Spinal cord (tissue), 10 donors: ENCODE data around the gene PACRG. TPM values are rescaled to one million over a fixed set of nuclear protein-coding genes. Genes with fewer than 3 reads are reported as not detected.

Experiments
- DNase-seq, 6 donors: peaks; one replicate each; pipeline versions ENCODE4 v3.0.0 to v3.0.0-alpha.2; 2013 to 2015; ENCODE audit warnings: low spot score in 6 of 6, low read depth in 4 of 6
- H3K27ac ChIP-seq: one replicate; pipeline ENCODE4 v1.5.1; 2013; ENCODE audit warnings: low read depth, low read length, control low read depth
- H3K27me3 ChIP-seq: one replicate; pipeline ENCODE4 v1.6.1; 2013; ENCODE audit warnings: low read length; ENCODE audit not compliant: control insufficient read depth, insufficient read depth
- H3K36me3 ChIP-seq: one replicate; pipeline ENCODE4 v1.6.1; 2013; ENCODE audit warnings: low read length; ENCODE audit not compliant: control insufficient read depth, insufficient read depth
- H3K4me1 ChIP-seq: one replicate; pipeline ENCODE4 v1.6.1; 2013; ENCODE audit warnings: low read length; ENCODE audit not compliant: control insufficient read depth, insufficient read depth
- H3K4me3 ChIP-seq: one replicate; pipeline ENCODE4 v1.5.1; 2013; ENCODE audit warnings: low read depth, low read length, control low read depth
- H3K9me3 ChIP-seq: one replicate; pipeline ENCODE4 v1.6.1; 2013; ENCODE audit warnings: low read length; ENCODE audit not compliant: control insufficient read depth, insufficient read depth
- WGBS: methylation state at CpG from one replicate; pipeline ENCODE4 v1.1.5; 2013; ENCODE audit warnings: missing lambda C conversion rate; ENCODE audit not compliant: insufficient coverage; 5-methylcytosine and 5-hydroxymethylcytosine counted together
- polyA plus RNA-seq, 2 donors: library from polyadenylated mRNA; unstranded; fragments of 120-200 nt; gene quantifications; one replicate each; pipeline ENCODE4 v1.2.1, GENCODE V29; 2013; ENCODE audit not compliant: insufficient read length in 2 of 2
- total RNA-seq, 2 donors: library from RNA; depleted of rRNA in 1 of 2; stranded (reverse); fragments of 120-200 nt in 1 of 2; fragments of >200 nt in 1 of 2; gene quantifications; one replicate each; pipeline versions ENCODE4 v1.2.3 to v1.2.4, GENCODE V29; 2013 to 2014
- donor health status: healthy.

Gene PACRG
- total and polyA plus RNA-seq, 4 donors, result 9.5 to 21.2 (median 17.8) TPM

DNA sequence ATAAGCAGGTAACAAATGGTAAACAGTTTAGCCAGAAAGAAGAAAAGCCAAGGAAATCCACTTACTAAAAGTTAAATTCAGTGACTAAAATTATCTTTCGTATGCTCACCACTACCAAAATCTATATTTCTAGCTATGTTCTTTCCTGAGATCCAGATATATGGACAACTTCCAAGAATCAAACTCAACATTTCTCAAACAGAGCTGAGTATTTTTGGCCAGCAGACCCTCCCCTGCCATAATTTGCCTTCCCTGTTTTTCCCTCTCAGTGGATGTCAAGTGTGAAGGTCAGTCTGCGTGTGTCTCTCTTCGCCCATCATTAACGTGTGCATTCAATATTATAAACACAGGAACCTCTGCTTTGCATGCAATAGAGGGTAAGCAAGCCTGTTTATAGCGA is 42.2 kb upstream of the PACRG start:
- H3K27ac ChIP-seq, result no peak overlapping the region
- 100% methylated on average over 1 of the region's 5 CpGs for WGBS
- no peaks in the 10 kb centered on the region for H3K9me3 ChIP-seq
- no peaks in the 10 kb centered on the region for H3K4me1 ChIP-seq
- no peak overlapping the region for H3K4me3 ChIP-seq
- no peaks in the 10 kb centered on the region for H3K36me3 ChIP-seq
- H3K27me3 ChIP-seq, result no peaks in the 10 kb centered on the region
- no peak for DNase-seq

DNA sequence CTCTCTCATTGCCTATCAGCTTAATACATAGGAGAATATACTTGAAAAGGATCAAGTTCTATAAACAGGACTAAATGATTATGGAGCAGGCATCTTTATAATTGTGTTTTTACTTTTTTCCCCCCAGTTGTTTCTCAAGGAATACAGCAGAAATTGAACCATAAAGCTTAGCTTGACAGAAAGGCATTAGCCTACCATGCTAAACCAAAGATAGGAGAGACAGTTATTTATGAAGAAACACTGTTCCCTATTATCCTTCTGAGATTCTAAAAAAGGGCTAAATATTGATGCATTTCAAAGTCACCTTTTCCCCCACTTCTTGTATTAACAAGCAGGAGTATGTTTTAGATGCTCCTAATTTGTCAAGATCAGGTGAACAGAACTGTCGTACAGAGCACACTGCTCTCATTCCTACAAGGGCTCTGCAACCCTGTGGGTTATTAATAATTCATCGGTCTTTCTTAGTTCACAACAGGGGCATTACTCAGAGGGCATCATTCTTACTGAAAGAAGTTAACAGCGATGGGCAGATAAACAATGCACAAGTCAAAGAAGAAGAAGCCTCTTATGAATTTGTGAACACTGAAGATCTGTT is 38.9 kb upstream of the PACRG start:
- Histone ChIP-seq H3K27ac (no peak overlapping the region), H3K27me3 (no peaks in the 10 kb centered on the region), H3K4me3 (no peak overlapping the region), H3K9me3 (no peaks in the 10 kb centered on the region), H3K36me3 (no peaks in the 10 kb centered on the region), H3K4me1 (no peaks in the 10 kb centered on the region)
- DNase-seq, result peak in 1 of 6 donors; percentile 61
- WGBS, result no CpG with 5 or more reads among the region's 3 CpGs

DNA sequence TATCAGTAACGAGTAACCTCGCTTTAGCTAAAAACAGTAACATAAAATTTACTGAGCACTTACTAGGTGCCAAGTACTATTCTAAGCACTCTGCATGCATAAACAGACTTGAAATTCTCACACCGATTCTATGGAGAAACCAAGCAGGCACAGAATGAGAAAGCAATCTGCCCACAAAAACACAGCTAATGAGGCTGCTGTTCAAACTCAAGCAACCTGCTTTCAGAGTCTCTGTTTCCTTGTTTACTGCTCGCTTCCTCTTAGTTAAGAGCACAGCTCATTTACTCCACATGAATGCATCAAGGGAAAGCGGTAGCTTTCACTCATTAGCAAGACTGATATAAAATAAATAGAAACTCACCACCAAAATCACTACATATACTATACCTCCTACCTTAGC is 37.6 kb upstream of the PACRG start:
- DNase-seq, result peak in 1 of 6 donors; percentile 26
- H3K4me3 ChIP-seq, result no peak overlapping the region
- no peaks in the 10 kb centered on the region for H3K27me3 ChIP-seq
- WGBS, result 54% methylated on average over 3 of the region's 5 CpGs
- H3K9me3 ChIP-seq, result no peaks in the 10 kb centered on the region
- H3K36me3 ChIP-seq, result no peaks in the 10 kb centered on the region
- no peak overlapping the region for H3K27ac ChIP-seq
- no peaks in the 10 kb centered on the region for H3K4me1 ChIP-seq

DNA sequence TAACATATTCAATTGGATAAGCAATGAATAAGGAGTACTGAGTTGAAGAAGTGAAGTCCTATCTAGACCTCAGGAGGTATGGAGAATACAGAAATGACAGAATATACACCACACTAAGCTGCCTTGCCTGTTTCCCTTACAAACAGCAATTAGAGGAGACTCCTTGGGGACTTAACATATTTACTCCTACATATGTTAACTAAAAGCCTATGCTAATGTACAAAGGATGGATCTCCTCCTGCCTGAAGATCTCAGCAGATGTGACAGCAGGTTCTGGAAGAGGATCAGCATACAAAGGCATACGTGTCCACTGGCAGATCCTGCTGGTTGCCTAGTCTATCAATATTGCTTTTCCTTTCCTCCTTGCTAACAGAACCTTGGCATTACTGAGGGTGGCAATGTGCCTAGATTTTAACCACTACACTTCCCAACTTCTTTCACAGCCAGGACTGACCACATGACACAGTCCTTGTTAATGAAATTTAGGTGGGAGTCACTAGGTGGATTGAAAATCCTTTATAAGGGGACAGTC is 29.8 kb upstream of the PACRG start:
- Histone ChIP-seq H3K4me3 (no peak overlapping the region), H3K27ac (no peak overlapping the region), H3K36me3 (no peaks in the 10 kb centered on the region), H3K4me1 (no peaks in the 10 kb centered on the region), H3K27me3 (no peaks in the 10 kb centered on the region), H3K9me3 (no peaks in the 10 kb centered on the region)
- DNase-seq, result peak in 1 of 6 donors; percentile 15
- WGBS, result no CpG with 5 or more reads among the region's 1 CpG

DNA sequence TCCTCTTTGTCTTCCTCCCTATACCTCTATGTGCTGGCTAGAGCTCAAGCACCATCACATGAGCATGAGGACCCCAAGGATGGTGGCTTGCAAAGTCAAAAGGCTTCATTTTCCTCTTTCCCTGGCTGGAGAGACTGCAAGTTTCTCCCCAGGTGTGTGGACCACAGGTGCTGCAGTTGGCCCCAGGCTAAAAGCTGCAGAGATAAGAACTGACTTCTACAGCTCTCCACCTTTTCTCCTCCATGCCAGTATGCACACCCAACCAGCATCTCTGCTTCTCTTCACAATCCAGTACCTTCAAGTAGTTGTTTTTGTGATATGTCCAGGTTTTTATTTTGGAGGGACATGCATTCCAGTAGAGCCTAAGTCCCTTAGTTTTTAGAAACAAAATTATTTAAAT is 29.3 kb upstream of the PACRG start:
- H3K27ac ChIP-seq, result no peak overlapping the region
- DNase-seq, result no peak

DNA sequence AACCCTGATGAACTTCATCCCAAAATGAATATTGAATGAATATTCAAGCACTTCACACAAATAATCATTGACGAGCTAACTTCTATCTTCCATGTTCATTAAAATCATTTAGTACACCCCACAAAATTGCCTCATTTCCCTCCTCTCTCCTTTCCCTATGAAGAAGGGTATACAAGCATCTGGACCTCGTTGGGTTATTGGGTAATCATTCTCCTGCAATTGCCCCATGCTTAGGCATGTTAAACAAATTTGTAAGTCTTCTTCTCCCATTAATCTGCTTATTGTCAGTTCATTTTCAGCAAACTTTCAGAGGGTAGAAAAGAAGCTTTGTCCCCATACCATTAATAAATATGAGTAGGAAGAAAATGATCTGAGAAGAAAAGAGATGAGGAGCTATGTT is 27.8 kb upstream of the PACRG start:
- Histone ChIP-seq H3K27me3 (no peaks in the 10 kb centered on the region), H3K36me3 (no peaks in the 10 kb centered on the region), H3K4me1 (no peaks in the 10 kb centered on the region), H3K27ac (no peak overlapping the region), H3K4me3 (no peak overlapping the region), H3K9me3 (no peaks in the 10 kb centered on the region)
- WGBS, result 100% methylated on average over 1 of the region's 2 CpGs
- no peak for DNase-seq

More for the DNA sequence above, 29.3 kb upstream of the PACRG start:
- no peaks in the 10 kb centered on the region for H3K4me1 ChIP-seq
- H3K9me3 ChIP-seq, result no peaks in the 10 kb centered on the region
- H3K27me3 ChIP-seq, result no peaks in the 10 kb centered on the region
- no peak overlapping the region for H3K4me3 ChIP-seq
- H3K36me3 ChIP-seq, result no peaks in the 10 kb centered on the region

DNA sequence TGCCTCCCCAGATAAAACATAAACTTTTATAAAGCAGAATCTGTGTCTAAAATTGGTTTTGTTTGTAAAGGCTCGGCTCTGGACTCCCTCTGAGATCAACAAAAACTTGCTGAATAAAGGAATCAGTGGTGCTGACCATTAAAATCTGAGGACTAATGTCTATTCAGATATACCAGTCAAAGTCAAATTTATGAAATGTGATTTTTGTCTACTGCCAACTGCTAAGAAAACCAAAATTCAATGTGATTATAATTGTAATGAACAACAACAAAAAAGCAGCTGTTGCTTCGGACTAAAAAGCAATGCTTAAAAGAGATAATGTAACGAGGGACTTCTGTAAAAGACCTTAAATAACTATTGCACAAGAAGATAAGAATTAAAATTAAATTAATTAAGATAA is 26.8 kb upstream of the PACRG start:
- H3K4me1 ChIP-seq, result no peaks in the 10 kb centered on the region
- H3K9me3 ChIP-seq, result no peaks in the 10 kb centered on the region
- DNase-seq, result no peak
- H3K27me3 ChIP-seq, result no peaks in the 10 kb centered on the region
- H3K4me3 ChIP-seq, result no peak overlapping the region
- H3K36me3 ChIP-seq, result no peaks in the 10 kb centered on the region
- H3K27ac ChIP-seq, result no peak overlapping the region
- no CpG with 5 or more reads among the region's 3 CpGs for WGBS

DNA sequence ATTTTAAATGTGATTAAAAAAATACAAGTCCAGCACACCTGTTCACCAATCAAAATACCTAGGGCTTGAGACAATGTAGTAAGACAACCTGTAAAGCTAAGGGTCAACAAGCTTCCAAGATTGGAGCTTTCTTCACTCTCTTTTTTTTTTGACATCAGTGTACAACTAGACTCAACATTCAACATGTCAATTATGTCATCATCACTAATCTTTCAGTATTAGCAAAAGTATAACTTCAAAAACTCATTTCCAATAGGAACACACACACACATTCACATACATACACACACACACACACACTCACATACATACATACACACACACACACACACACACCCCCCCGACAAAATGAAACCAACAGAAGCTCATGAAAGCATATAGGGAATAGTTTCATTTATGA is 26.2 kb upstream of the PACRG start:
- Histone ChIP-seq H3K36me3 (no peaks in the 10 kb centered on the region), H3K4me1 (peaks cover 5% of the 10 kb centered on the region), H3K9me3 (no peaks in the 10 kb centered on the region), H3K4me3 (no peak overlapping the region), H3K27ac (no peak overlapping the region), H3K27me3 (no peaks in the 10 kb centered on the region)
- WGBS, result no CpG with 5 or more reads among the region's 1 CpG
- DNase-seq, result no peak

DNA sequence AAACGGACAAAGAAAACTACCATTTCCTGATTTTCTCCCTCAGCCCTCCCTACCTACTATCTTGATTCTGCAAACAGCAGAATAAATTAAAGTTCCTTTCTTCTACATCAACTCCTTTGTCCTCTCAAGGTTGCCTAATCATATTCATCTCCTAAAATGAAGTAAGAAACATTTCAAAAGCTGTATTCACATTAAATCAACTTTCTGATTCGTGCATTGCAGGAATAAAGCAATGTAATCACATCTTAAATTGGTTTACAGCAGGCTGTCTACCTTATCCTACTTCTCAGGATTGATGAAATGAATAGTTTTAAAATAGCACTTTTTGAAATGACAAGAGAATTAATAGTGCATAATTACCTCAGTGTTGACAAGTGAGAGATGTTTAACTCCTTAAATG is 25.3 kb upstream of the PACRG start:
- Histone ChIP-seq H3K4me1 (peaks cover 5% of the 10 kb centered on the region), H3K36me3 (no peaks in the 10 kb centered on the region), H3K27me3 (no peaks in the 10 kb centered on the region), H3K9me3 (no peaks in the 10 kb centered on the region), H3K4me3 (no peak overlapping the region), H3K27ac (no peak overlapping the region)
- WGBS, result 83% methylated on average over 1 of the region's 2 CpGs
- no peak for DNase-seq

DNA sequence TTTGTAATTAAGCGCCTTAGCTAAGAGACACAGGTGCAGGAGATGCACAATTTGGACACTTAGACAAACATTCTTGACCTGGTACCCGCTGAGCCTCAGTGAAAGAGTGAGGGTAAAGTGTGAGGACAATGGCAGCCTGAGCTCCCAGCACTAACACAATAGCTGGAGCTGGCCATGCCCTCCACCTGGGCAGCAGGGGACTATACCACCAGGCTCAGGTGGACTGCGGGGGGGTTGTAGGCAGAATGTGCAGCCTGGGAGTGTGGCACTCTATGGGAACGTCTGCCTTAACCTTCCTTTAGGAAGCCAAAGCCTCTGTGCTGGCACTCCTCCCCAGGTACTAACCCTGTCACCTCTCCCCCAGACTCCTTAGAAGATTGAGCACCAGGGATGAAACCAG is 23.8 kb upstream of the PACRG start:
- no peak for DNase-seq
- H3K9me3 ChIP-seq, result no peaks in the 10 kb centered on the region
- 96% methylated on average over 4 of the region's 4 CpGs for WGBS

More for the DNA sequence above, 23.8 kb upstream of the PACRG start:
- Histone ChIP-seq H3K4me3 (no peak overlapping the region), H3K4me1 (peaks cover 5% of the 10 kb centered on the region), H3K27ac (no peak overlapping the region), H3K27me3 (no peaks in the 10 kb centered on the region), H3K36me3 (no peaks in the 10 kb centered on the region)
